GM19035 (cell line): ENCODE data around the gene CORO2B.
"Not testable (repeated sequence)": the region's sequence is repeated elsewhere in the genome, so short reads cannot be mapped to it uniquely, and the experiment has no call there.

ENCODE experiments used
- ATAC-seq: cut with Tn5 transposase; IDR thresholded peaks from one replicate; pipeline ENCODE4 v1.9.1; 2021; ENCODE audit not compliant: unreplicated experiment

The CORO2B gene

GRCh38 chr15:68643216-68643830 lies 64.5 kb downstream of the CORO2B start:
- ATAC-seq: no peak

DNA sequence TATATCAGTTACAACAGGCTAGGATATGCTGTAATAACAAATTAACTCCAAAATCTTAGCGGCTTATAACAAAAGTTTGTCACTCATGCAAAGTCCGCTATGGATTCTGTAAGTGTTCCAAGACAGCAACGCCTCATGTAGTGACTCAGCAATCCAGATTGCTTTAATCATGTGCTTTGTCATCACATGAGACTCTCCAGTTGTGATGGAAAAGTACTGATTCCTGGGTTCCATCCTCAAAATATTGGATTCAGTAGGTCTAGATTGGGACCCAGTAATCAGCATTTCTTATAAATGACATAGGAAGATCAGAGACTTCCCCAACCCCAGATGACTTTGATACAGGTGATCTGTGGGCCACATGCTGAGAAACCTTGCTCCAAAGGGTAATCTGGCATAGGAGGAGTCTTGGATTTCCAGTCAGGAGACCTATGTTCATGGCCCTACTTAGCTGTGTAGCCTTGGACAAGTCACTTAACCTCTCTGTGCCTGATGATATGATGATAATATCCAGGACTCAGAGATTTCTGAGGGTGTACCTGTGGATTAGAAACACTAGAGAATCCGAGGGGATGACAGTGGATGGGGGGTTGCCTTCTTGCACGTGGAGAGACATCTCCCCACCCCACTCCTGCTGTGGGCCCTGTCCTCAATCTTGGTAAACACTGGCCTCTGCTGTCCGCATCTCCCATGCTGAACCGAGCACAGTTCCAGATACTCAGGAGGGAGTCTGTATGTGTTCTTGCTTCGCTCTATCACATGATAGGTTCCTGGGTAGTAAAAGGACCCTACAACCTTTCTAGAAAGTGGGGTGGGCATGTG lies 65.5 kb downstream of the CORO2B start:
- ATAC-seq: no peak

- ATAC-seq: no peak
Measured at GRCh38 chr15:68644996-68645395, 66.2 kb downstream of the CORO2B start.

GRCh38 chr15:68646156-68646555 lies 67.4 kb downstream of the CORO2B start:
- ATAC-seq: no peak

DNA sequence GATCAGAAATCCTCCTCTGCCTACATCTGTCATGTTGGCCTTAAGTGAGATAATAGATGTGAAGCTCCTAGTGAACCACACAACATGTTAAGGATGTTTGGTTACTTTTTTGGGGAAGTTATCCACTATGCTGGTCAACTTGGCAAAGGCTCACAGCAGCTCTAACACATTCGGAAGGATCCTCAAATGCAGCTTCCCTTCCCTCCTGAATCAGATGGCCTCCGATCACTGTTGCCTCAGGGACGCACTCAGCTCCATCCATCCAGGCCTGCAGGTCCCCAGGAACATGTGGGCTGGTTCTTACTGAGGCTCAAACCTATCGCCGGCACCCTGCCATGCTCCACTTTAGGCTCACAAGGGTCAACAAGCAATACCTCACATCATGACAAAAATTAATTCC lies 67.9 kb downstream of the CORO2B start:
- no peak for ATAC-seq

- ATAC-seq: not testable (repeated sequence)
Measured at GRCh38 chr15:68647361-68647760, 68.6 kb downstream of the CORO2B start.

- no peak for ATAC-seq
Measured at GRCh38 chr15:68650901-68651709, 72.3 kb downstream of the CORO2B start.

GRCh38 chr15:68651916-68652525 lies 73.2 kb downstream of the CORO2B start:
- ATAC-seq: no peak

GRCh38 chr15:68653031-68653635 lies 74.3 kb downstream of the CORO2B start:
- ATAC-seq: no peak

- ATAC-seq: no peak
Measured at GRCh38 chr15:68653801-68654200, 75.0 kb downstream of the CORO2B start.

- ATAC-seq: no peak
Measured at GRCh38 chr15:68654786-68655560, 76.2 kb downstream of the CORO2B start.

- no peak for ATAC-seq
Measured at GRCh38 chr15:68655686-68656437, 77.1 kb downstream of the CORO2B start.

DNA sequence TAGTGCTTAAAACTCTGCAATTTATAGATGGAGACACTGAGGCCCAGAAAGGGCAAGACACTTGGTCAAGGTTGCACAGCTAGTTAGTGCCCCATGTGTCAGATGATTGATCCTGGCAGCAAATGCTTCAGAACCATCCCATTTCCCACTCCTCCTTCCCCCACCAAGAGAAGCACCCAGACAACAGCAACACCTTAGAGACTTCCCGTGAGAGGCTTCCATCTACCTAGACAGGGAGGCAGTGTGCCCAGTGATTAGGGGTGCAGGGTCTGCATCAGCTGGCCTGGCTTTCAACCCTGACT lies 77.6 kb downstream of the CORO2B start:
- ATAC-seq: no peak

DNA sequence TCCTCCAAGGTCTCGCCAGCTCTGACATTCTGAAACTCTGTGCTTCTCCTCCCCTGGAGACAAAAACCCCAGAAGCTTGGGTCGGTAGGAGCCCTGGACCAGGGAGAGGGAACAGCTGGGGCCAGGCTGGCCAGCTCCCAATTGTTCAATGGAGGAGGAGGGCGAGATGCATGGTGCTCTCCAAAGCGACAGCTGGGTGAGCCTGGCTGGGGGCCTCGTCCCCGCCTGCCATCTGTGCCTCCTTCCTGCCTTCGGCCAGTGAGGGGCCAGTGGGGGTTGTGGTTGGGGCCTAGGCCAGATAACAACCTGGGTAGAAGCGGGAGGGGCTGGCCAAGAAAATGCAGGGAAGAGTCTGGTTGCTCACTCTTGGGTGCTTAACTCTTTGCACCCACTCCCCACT lies 79.4 kb downstream of the CORO2B start:
- ATAC-seq: no peak

DNA sequence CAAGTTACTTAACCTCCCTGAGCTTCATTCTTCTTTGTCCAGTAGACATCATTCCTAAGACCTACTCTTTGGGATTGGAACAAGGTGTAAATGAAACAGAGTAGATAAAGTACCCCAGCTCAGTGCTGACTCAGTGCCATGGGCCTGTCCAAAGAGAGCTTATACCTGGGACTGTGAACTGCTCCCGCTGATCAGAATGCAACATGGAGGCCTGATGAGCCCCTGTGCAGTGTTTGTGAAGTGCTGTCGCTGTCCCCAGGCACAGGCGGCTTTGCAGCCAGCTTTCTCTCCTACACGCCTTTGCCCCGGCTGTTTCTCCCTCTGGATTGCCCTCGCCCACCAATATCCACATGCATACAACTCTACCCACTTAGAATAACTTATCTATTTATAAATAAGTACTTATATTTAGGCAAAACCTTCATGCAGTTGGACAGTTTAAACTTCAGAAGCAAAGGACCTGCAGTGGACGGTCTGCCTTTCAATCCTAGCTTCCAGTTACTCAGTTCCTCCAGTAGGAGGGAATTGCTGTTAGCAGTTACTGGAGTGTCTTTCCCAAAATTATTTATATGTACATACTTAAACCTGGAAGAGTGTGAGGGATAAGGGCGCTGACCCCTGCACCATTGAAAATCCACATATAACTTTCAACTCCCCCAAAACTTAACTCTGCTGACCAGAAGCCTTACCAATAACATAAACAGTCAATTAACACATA lies 80.0 kb downstream of the CORO2B start:
- no peak for ATAC-seq

DNA sequence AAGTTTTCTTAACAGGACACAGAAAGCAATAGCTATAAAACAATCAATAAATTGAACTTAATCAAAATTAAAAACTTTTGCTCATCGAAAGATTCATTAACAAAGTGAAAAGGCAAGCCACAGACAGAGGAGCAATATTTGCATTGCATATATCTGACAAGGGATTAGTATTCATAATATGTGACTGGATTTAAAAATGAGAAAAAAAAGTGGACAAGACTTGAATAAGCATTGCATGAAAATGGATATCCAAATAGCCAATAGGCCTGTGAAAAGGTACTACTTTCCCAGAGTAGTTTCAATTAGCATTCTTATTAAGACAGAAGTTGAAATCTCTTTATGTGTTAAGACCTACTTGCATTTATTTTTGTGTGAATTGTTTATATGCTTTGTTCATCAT lies 84.7 kb downstream of the CORO2B start:
- ATAC-seq: no peak

DNA sequence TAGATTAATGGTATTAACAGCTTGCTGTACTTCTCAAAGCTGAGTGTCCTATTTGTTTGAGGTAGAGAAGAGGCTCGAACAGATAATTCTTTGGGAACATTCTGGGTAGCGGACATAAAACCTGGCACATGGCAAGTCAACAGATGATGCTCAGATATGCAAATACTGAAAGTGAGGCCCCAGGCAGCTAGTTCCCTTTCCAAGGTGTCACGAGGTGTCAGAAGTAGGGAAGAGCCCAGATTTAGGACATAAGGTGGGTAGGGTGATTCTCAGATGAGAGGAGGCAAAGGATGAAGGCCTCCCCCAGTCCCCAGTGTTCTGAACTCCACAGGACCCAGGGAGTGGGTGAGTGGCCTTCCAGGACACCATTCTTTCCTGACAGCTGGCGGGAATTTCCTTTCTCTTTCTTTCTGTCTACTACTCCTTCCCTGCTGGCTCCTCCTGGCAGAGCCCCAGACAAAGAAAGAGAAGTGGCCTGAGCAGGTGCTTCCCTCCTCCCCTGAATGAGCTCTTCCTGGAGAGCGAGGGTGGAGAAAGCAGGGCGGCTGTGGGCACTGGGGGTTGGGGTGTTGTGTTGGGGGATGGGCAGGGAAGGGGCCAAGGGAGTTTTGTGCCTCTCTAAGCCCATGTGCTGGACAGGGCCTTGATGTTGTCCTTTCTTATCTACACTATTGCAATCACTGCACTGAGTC lies 87.5 kb downstream of the CORO2B start:
- no peak for ATAC-seq

- no peak for ATAC-seq
Measured at GRCh38 chr15:68666812-68667450, 88.1 kb downstream of the CORO2B start.
